ENCODE data around the gene MAPK6.

DNA sequence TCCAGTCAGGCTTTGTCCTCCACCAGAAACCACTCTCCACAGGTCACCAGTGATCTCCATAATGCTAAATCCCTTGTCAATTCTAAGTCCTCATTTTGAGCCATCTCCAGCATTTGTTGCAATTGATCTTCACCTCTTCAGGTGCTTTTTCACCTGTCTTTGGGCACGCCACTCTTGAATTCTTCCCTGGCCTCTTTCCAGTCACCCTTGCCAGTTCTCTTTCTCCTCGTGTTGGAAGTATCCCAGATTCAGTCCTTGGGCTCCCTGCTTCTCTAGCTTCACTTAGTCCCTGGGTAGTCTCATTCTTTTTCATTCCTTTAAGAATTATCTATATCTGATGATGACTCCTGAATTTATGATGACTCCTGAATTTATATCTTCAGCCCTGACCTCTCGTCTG is 37.5 kb downstream of the MAPK6 start:
- TF ChIP-seq, protein P1, sequence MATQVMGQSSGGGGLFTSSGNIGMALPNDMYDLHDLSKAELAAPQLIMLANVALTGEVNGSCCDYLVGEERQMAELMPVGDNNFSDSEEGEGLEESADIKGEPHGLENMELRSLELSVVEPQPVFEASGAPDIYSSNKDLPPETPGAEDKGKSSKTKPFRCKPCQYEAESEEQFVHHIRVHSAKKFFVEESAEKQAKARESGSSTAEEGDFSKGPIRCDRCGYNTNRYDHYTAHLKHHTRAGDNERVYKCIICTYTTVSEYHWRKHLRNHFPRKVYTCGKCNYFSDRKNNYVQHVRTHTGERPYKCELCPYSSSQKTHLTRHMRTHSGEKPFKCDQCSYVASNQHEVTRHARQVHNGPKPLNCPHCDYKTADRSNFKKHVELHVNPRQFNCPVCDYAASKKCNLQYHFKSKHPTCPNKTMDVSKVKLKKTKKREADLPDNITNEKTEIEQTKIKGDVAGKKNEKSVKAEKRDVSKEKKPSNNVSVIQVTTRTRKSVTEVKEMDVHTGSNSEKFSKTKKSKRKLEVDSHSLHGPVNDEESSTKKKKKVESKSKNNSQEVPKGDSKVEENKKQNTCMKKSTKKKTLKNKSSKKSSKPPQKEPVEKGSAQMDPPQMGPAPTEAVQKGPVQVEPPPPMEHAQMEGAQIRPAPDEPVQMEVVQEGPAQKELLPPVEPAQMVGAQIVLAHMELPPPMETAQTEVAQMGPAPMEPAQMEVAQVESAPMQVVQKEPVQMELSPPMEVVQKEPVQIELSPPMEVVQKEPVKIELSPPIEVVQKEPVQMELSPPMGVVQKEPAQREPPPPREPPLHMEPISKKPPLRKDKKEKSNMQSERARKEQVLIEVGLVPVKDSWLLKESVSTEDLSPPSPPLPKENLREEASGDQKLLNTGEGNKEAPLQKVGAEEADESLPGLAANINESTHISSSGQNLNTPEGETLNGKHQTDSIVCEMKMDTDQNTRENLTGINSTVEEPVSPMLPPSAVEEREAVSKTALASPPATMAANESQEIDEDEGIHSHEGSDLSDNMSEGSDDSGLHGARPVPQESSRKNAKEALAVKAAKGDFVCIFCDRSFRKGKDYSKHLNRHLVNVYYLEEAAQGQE (IDR thresholded peaks at IDR 0.05; ENCODE audit: insufficient read depth in 1 of 2, low read depth in 2 of 2, low read length in 2 of 2) = no peak
- TF ChIP-seq TAF1 (IDR thresholded peaks at IDR 0.05; ENCODE audit: borderline replicate concordance, insufficient read depth, low read length) (no peak), POLR2AphosphoS5 (IDR thresholded peaks at IDR 0.05; ENCODE audit: low read depth, low read length) (no peak), SIN3A (IDR thresholded peaks at IDR 0.05; ENCODE audit: borderline replicate concordance, insufficient read depth, low read length) (no peak), FOXP2 (optimal IDR thresholded peaks at IDR 0.05; ENCODE audit: borderline replicate concordance, extremely low read depth, extremely low read length, insufficient read depth) (no peak)

All from PFSK-1 (cell line).